OCI-LY1 (cell line): ENCODE results near the gene NPIPB8.
"Not testable (repeated sequence)": the region's sequence is repeated elsewhere in the genome, so short reads cannot be mapped to it uniquely, and the experiment has no call there.

Source experiments
- EZH2 ChIP-seq: fragments of 200-600 bp; sonication (generic), shearing (Covaris generic); IDR thresholded peaks from 2 replicates; pipeline ENCODE4 v1.8.0; 2017; ENCODE audit warnings: borderline replicate concordance, mixed run types, mild to moderate bottlenecking, antibody characterized with exemption, low read length, moderate library complexity, mixed read lengths
- TF ChIP-seq, protein P1 (sequence below): fragments of 200-600 bp; sonication (generic), shearing (Covaris generic); IDR thresholded peaks from 2 replicates; pipeline ENCODE4 v1.5.1; 2017; ENCODE audit warnings: mild to moderate bottlenecking, antibody characterized with exemption, low read length, moderate library complexity, mixed read lengths

DNA sequence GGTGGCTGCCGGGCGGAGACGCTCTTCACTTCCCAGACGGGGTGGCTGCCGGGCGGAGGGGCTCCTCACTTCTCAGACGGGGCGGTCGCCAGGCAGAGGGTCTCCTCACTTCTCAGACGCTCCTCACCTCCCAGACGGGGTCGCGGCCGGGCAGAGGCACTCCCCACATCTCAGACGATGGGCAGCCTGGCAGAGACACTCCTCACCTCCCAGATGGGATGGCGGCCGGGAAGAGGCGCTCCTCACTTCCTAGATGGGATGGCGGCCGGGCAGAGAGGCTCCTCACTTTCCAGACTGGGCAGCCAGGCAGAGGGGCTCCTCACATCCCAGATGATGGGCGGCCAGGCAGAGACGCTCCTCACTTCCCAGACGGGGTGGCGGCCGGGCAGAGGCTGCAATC lies 28.4 kb downstream of the NPIPB8 start:
- TF ChIP-seq, protein P1, sequence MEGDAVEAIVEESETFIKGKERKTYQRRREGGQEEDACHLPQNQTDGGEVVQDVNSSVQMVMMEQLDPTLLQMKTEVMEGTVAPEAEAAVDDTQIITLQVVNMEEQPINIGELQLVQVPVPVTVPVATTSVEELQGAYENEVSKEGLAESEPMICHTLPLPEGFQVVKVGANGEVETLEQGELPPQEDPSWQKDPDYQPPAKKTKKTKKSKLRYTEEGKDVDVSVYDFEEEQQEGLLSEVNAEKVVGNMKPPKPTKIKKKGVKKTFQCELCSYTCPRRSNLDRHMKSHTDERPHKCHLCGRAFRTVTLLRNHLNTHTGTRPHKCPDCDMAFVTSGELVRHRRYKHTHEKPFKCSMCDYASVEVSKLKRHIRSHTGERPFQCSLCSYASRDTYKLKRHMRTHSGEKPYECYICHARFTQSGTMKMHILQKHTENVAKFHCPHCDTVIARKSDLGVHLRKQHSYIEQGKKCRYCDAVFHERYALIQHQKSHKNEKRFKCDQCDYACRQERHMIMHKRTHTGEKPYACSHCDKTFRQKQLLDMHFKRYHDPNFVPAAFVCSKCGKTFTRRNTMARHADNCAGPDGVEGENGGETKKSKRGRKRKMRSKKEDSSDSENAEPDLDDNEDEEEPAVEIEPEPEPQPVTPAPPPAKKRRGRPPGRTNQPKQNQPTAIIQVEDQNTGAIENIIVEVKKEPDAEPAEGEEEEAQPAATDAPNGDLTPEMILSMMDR = not testable (repeated sequence)
- not testable (repeated sequence) for TF ChIP-seq EZH2
